GM19397 (cell line): ENCODE data around the gene ADD2.
"Not testable (repeated sequence)": the region's sequence is repeated elsewhere in the genome, so short reads cannot be mapped to it uniquely, and the experiment has no call there.

Source experiments
- ATAC-seq: cut with Tn5 transposase; IDR thresholded peaks from one replicate; pipeline ENCODE4 v1.9.1; 2021; ENCODE audit warnings: mild to moderate bottlenecking, moderate library complexity; ENCODE audit not compliant: unreplicated experiment

The ADD2 gene

DNA sequence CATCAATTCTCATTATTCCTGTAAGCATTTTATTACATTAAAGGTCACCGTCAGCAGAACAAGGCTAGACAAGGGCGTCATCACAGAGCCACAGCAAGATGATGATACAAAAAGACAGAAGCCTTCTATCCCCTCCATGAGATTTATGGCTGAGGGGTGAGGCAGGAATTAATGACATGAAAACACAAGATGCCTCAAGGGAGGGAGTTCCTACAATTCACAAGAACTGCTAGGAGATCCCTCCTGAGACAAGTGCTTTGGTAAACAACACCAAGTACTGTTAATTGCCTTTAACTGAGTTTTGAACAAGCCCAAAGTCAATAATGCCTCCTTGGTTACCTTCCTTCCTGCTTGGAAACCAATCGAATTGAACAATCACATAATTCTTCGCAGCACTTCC, 14.1 kb downstream of the ADD2 start:
- ATAC-seq, result no peak

GRCh38 chr2:70753031-70753430, 15.0 kb downstream of the ADD2 start:
- no peak for ATAC-seq

GRCh38 chr2:70752396-70752795, 15.6 kb downstream of the ADD2 start:
- no peak for ATAC-seq

- ATAC-seq, result no peak
Measured at GRCh38 chr2:70751881-70752280, 16.1 kb downstream of the ADD2 start.

DNA sequence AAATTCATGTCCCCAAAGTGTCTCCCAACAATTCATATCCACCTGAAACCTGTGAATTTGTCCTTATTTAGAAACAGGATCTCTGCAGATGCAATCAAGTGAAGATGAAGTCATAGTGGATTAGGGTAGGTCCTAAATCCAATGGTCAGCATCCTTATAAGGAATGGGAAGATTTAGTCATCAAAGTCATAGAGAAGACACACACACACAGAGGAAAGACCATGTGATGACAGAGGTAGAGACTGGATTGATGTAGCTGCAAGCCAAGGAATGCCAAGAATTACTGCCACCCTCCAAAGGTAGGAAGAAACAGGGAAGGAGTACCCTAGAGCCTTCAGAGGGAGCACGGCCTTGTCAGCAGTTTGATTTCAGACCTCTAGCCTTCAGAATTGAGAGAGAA, 17.7 kb downstream of the ADD2 start:
- ATAC-seq, result no peak

- ATAC-seq, result no peak
Measured at GRCh38 chr2:70748002-70748784, 19.8 kb downstream of the ADD2 start.

GRCh38 chr2:70747284-70747683, 20.7 kb downstream of the ADD2 start:
- no peak for ATAC-seq

GRCh38 chr2:70746094-70746974, 21.7 kb downstream of the ADD2 start:
- ATAC-seq, result no peak

DNA sequence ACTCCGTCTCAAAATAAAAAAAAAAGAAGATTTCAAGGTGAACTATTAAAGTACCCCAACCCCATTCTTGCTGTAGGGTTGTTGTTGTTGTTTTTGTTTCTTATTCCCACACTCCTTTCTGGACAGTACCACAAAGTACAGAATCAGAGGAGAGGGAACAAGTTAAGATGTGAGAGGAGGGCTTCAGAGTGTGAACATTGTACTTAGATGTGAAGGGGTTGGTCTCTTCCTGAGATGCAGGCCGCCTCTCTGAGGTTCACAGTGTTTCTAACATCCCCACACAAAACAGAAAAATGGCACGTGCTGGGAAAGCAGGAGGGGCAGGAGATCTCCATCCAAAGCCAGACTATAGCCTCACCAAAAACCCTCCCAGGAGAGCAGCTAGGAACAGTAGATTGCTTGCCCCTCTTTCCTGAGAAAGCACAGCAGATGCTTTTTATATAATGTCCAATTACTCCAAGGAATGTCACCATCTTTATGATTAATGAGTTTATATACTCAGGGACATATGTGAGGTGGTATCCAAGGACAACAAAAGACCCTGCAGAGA, 22.6 kb downstream of the ADD2 start:
- ATAC-seq, result no peak

DNA sequence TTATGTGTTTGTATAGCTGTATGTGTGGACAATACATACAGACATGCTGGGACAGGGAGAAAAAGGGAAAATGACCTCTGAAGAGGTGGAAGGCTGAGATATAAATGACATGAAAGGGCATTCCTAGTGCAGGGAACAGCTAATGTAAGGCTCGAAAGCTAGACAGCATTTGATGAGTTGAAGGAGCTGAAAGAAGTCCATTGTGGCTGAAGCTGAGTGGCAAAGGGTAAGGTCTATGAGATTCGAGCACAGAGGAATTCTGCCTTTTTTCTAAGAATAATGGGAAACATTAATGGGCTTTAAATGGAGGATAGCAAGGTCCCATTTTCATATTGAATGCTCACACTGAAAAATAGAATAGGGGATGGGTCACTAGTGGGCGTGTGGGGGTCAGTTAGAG, 23.6 kb downstream of the ADD2 start:
- ATAC-seq, result no peak

DNA sequence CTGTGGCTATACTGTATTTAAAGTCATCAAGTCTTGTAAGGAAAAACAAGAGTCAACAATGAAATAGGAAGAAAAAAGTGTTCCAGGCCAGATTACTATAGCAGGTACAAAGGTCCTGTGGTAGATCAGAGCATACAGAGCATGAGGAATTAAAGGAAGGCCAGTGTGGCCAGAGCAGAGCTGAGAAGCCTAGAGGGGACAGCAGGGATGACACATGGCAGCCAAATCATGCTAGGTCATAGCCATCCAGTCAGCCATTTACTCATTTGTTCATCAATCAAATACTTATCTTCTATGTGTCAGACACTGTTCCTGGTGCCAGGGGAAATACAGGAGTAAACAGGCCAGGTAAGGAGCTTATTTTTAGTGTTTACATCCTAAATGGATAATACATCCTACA, 24.3 kb downstream of the ADD2 start:
- no peak for ATAC-seq

DNA sequence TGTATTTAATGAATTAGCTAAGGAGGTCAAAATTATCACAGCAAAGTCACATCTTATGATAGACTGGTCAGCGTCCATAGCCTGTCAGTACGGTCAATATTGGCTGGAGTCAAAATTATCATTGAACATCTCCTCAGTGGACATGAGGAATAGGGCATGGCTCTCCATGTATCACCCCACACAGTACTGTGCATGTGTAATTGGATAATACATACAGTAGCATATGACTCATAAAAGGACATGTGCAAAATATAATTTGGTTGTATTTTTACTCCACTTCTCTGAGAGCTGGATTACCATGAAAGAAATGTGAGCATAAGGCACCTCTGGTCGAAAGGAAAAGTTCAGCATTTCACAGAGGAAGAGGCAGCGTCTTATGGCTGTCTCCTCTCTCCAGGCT, 24.9 kb downstream of the ADD2 start:
- no peak for ATAC-seq

- not testable (repeated sequence) for ATAC-seq
Measured at GRCh38 chr2:70739492-70739891, 28.5 kb downstream of the ADD2 start.

DNA sequence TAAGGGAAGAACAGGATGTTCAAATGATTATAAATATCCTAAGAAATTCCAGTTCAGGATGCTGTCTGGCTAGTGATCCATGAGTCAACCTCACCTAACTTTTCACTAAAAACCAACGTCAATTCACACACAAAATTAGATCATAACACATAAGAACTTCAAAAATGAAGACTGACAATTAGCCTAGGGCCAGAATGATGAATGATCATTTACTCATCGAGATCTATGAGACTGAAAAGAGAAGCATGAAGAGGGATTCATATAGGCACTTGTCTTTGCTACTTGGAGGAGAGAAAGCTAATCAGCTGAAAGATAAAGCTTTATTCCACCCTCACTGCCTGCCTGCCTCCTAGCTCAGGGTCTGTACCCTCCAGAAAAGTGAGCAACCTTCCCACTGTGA, 29.8 kb downstream of the ADD2 start:
- ATAC-seq, result no peak

GRCh38 chr2:70735071-70735470, 32.9 kb downstream of the ADD2 start:
- ATAC-seq, result no peak

DNA sequence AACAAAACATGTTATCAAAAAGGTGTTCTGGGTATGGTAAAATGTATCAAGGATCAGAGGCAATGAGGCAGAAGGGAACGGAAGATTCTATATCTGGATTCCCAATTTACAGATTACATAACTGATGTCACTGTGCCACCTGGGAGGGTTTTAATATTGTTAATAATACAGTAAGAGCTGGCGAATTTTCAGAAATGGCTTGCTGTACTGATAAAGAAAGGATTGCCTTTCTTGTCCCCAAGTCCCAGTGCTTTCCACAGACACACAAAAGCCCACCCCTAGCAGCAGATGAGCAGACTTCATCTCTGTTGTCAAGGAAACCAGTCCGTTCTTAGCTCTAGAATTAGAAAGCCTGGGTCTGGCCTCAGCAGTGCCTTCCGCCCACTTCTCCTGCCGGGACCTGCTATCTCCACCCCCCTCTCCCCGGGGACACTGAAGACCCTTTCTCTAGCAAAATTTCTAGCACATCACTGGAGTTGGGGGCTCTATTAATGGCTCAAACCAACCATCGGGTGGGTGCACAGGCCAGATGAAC, 34.3 kb downstream of the ADD2 start:
- no peak for ATAC-seq

- ATAC-seq, result no peak
Measured at GRCh38 chr2:70732766-70733645, 35.0 kb downstream of the ADD2 start.

GRCh38 chr2:70730730-70731129, 37.3 kb downstream of the ADD2 start:
- no peak for ATAC-seq

GRCh38 chr2:70729647-70730046, 38.4 kb downstream of the ADD2 start:
- ATAC-seq, result no peak

- no peak for ATAC-seq
Measured at GRCh38 chr2:70728128-70728527, 39.9 kb downstream of the ADD2 start.
